Nephron (organoid): ENCODE measurements around the gene CCDC15.

ENCODE experiments used
- H3K27ac Mint-ChIP-seq, 3 experiments: 2 replicates each; pipeline ENCODE4 v1.8.0; 2020; ENCODE audit warnings: mixed read lengths in 3 of 3, mild to moderate bottlenecking in 2 of 3, moderate library complexity in 1 of 3
- H3K27me3 Mint-ChIP-seq: 2 replicates; pipeline ENCODE4 v1.8.0; 2021; ENCODE audit warnings: low read depth, mild to moderate bottlenecking, moderate library complexity, mixed read lengths
- H3K36me3 Mint-ChIP-seq: 2 replicates; pipeline ENCODE4 v1.8.0; 2020; ENCODE audit warnings: low read depth, mixed read lengths
- H3K4me1 Mint-ChIP-seq: 2 replicates; pipeline ENCODE4 v1.8.0; 2020; ENCODE audit warnings: mixed read lengths
- H3K4me3 Mint-ChIP-seq, 3 experiments: 2 replicates each; pipeline ENCODE4 v1.8.0; 2020; ENCODE audit warnings: mild to moderate bottlenecking in 3 of 3, mixed read lengths in 3 of 3, moderate library complexity in 2 of 3
- H3K9me3 Mint-ChIP-seq: 2 replicates; pipeline ENCODE4 v1.8.0; 2020; ENCODE audit warnings: mixed read lengths
- CTCF ChIP-seq, 3 experiments: fragments of 200-600 bp; sonication (generic); IDR thresholded peaks; one replicate each; pipeline ENCODE4 v1.5.0; 2021; ENCODE audit warnings: antibody characterized with exemption in 3 of 3; ENCODE audit not compliant: unreplicated experiment in 3 of 3

CCDC15 gene

GRCh38 chr11:125072961-125073590 is 119.1 kb downstream of the CCDC15 start:
- H3K4me3 Mint-ChIP-seq = no peak overlapping the region
- peaks cover 13% of the 10 kb centered on the region for H3K27me3 Mint-ChIP-seq
- no peaks in the 10 kb centered on the region for H3K36me3 Mint-ChIP-seq
- no peak for TF ChIP-seq CTCF (IDR thresholded peaks at IDR 0.05; ENCODE audit: unreplicated experiment in 3 of 3)
- H3K9me3 Mint-ChIP-seq = no peaks in the 10 kb centered on the region
- peaks cover 23% of the 10 kb centered on the region for H3K4me1 Mint-ChIP-seq
- H3K27ac Mint-ChIP-seq = no peak overlapping the region

- Mint-ChIP-seq H3K4me3 (no peak overlapping the region), H3K9me3 (no peaks in the 10 kb centered on the region), H3K27ac (no peak overlapping the region), H3K36me3 (no peaks in the 10 kb centered on the region), H3K4me1 (peaks cover 23% of the 10 kb centered on the region), H3K27me3 (peaks cover 10% of the 10 kb centered on the region)
- TF ChIP-seq CTCF (IDR thresholded peaks at IDR 0.05; ENCODE audit: unreplicated experiment in 3 of 3) = no peak
Measured at GRCh38 chr11:125073616-125074483, 119.8 kb downstream of the CCDC15 start.

GRCh38 chr11:125074511-125075241 is 120.7 kb downstream of the CCDC15 start:
- Mint-ChIP-seq H3K4me1 (peaks cover 16% of the 10 kb centered on the region), H3K36me3 (no peaks in the 10 kb centered on the region), H3K4me3 (no peak overlapping the region), H3K27me3 (peaks cover 10% of the 10 kb centered on the region), H3K27ac (no peak overlapping the region), H3K9me3 (no peaks in the 10 kb centered on the region)
- no peak for TF ChIP-seq CTCF (IDR thresholded peaks at IDR 0.05; ENCODE audit: unreplicated experiment in 3 of 3)

DNA sequence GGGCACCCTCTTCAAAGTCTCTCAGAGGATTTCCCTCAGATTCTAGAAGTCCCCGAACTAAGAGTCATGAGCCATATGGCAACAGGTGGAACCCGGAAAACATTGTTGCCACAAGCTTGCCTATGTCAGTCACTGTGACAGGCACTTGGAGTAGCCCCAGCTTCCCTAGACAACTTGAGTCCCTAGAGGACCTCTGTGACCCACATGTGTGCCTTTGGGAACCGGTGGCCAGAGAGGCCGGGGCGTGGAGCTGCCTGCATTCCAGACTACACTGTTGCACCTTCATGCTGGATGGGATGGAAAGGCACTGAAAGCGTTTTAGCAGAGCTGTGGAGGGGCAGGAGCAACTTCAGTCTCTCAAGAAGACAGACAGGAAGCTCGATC is 121.2 kb downstream of the CCDC15 start:
- Mint-ChIP-seq H3K36me3 (no peaks in the 10 kb centered on the region), H3K9me3 (no peaks in the 10 kb centered on the region), H3K27ac (no peak overlapping the region), H3K4me3 (no peak overlapping the region), H3K4me1 (peaks cover 11% of the 10 kb centered on the region), H3K27me3 (peaks cover 10% of the 10 kb centered on the region)
- no peak for TF ChIP-seq CTCF (IDR thresholded peaks at IDR 0.05; ENCODE audit: unreplicated experiment in 3 of 3)

- TF ChIP-seq CTCF (IDR thresholded peaks at IDR 0.05; ENCODE audit: unreplicated experiment in 3 of 3) = no peak
- H3K4me1 Mint-ChIP-seq = peaks cover 7% of the 10 kb centered on the region
- no peak overlapping the region for H3K4me3 Mint-ChIP-seq
- H3K27ac Mint-ChIP-seq = no peak overlapping the region
- H3K27me3 Mint-ChIP-seq = peaks cover 10% of the 10 kb centered on the region
- no peaks in the 10 kb centered on the region for H3K9me3 Mint-ChIP-seq
- H3K36me3 Mint-ChIP-seq = no peaks in the 10 kb centered on the region
Measured at GRCh38 chr11:125075900-125076317, 121.9 kb downstream of the CCDC15 start.
